ENCODE measurements around the gene TEKT5.

GRCh38 chr16:10629592-10629963 lies 65.2 kb downstream of the TEKT5 start:
- no peak for TF ChIP-seq CTCF (IDR thresholded peaks at IDR 0.05)
- no peak for TF ChIP-seq POLR2A (IDR thresholded peaks at IDR 0.05)

Data from right lobe of liver (tissue), 4 donors.